Adrenal gland (tissue), 12 donors: ENCODE results near the gene GPSM3. TPM values are rescaled to one million over a fixed set of nuclear protein-coding genes. Genes with fewer than 3 reads are reported as not detected.
A peak's percentile ranks its signal among the peaks of the same experiment; 100 is the strongest.

Source experiments
- DNase-seq, 7 donors: peaks; one replicate each; pipeline ENCODE4 v3.0.0-alpha.2; 2019 to 2020
- H3K27ac ChIP-seq, 5 donors: fragments of 200-600 bp; sonication (generic) in 4 of 5; 1 replicate in 3 of 5; 2 replicates in 2 of 5; pipeline versions ENCODE4 v1.5.1 to v1.8.0; 2016 to 2020; ENCODE audit warnings: mild to moderate bottlenecking in 1 of 5
- H3K27me3 ChIP-seq: fragments of 200-600 bp; 2 replicates; pipeline ENCODE4 v1.8.0; 2021
- H3K36me3 ChIP-seq, 2 donors: fragments of 200-600 bp; replicated peaks in 1 of 2; 1 replicate in 1 of 2; 2 replicates in 1 of 2; pipeline versions ENCODE4 v1.5.1 to v1.8.0; 2018 to 2022
- H3K4me1 ChIP-seq, 2 donors: fragments of 200-600 bp; replicated peaks in 1 of 2; 1 replicate in 1 of 2; 2 replicates in 1 of 2; pipeline versions ENCODE4 v1.5.1 to v1.8.0; 2018 to 2021
- H3K4me3 ChIP-seq, 4 donors: fragments of 200-600 bp; sonication (generic) in 3 of 4; one replicate each; pipeline ENCODE4 v1.5.1; 2016 to 2018
- H3K9me3 ChIP-seq, 3 donors: fragments of 200-600 bp; sonication (generic) in 1 of 3; replicated peaks in 1 of 3; 1 replicate in 2 of 3; 2 replicates in 1 of 3; pipeline versions ENCODE4 v1.5.1 to v1.8.0; 2016 to 2021
- POLR2A ChIP-seq, 2 donors: fragments of 450-650 bp; IDR thresholded peaks; one replicate each; pipeline ENCODE4 v1.6.1; 2017; ENCODE audit warnings: antibody characterized with exemption in 2 of 2, mild to moderate bottlenecking in 2 of 2, moderate library complexity in 1 of 2
- WGBS, 4 donors: extraction: QIAGEN DNeasy Blood & Tissue Kit in 2 of 4; methylation state at CpG; one replicate each; pipeline versions ENCODE4 v1.1.5 to v1.1.7; 2013 to 2017; 5-methylcytosine and 5-hydroxymethylcytosine counted together
- intact Hi-C, 2 donors: fragments of 100-400 bp; cut with DNase I; formaldehyde crosslinking; loops; one replicate each; pipeline versions ENCODE4 v1.14.1 to v1.15.0; 2022 to 2023
- polyA plus RNA-seq, 3 donors: library from polyadenylated mRNA; stranded (reverse); fragments of 200-250 nt in 2 of 3; fragments of 350-450 nt in 1 of 3; fragmentation: Illumina TruSeq in 1 of 3; extraction: RNeasy Lipid Tissue Mini Kit (QIAGEN cat#74804) in 1 of 3; gene quantifications; one replicate each; pipeline ENCODE4 v1.2.3, GENCODE V29; 2013 to 2014
- total RNA-seq, 9 donors: library from RNA; depleted of rRNA in 4 of 9; stranded (reverse); fragments of >200 nt in 4 of 9; fragments of 120-200 nt in 1 of 9; fragmentation: NEBNext Ultra II Directional in 1 of 9; extraction: Animal tissue kit (Norgen Biotek cat#: 25700) in 1 of 9; gene quantifications; one replicate each; pipeline versions ENCODE4 v1.1.0 to v1.2.4, GENCODE V29; 2013 to 2023
- TF ChIP-seq, protein P1 (sequence below), 6 experiments: fragments of 450-650 bp in 4 of 6; fragments of 200-600 bp in 2 of 6; sonication (generic) in 1 of 6; IDR thresholded peaks; 1 replicate in 5 of 6; 2 replicates in 1 of 6; pipeline versions ENCODE4 v1.5.1 to v1.8.0; 2016 to 2021; ENCODE audit warnings: antibody characterized with exemption in 6 of 6, mild to moderate bottlenecking in 2 of 6, moderate library complexity in 1 of 6
- donor health status: healthy with polysubstance abuse.
- donor health status: Bipolar disorder and iron deficiency.
- donor health status: DM: yes; HTN: yes; CAD: no.
- donor health status: DM: no; HTN: no; CAD: no.
- donor health status: DM: no; HTN: no; CAD: no.
- donor health status: DM: yes; HTN: yes; CAD: no.

Gene GPSM3
- total and polyA plus RNA-seq, 12 donors = 3.8 to 40.3 (median 17.6) TPM

DNA sequence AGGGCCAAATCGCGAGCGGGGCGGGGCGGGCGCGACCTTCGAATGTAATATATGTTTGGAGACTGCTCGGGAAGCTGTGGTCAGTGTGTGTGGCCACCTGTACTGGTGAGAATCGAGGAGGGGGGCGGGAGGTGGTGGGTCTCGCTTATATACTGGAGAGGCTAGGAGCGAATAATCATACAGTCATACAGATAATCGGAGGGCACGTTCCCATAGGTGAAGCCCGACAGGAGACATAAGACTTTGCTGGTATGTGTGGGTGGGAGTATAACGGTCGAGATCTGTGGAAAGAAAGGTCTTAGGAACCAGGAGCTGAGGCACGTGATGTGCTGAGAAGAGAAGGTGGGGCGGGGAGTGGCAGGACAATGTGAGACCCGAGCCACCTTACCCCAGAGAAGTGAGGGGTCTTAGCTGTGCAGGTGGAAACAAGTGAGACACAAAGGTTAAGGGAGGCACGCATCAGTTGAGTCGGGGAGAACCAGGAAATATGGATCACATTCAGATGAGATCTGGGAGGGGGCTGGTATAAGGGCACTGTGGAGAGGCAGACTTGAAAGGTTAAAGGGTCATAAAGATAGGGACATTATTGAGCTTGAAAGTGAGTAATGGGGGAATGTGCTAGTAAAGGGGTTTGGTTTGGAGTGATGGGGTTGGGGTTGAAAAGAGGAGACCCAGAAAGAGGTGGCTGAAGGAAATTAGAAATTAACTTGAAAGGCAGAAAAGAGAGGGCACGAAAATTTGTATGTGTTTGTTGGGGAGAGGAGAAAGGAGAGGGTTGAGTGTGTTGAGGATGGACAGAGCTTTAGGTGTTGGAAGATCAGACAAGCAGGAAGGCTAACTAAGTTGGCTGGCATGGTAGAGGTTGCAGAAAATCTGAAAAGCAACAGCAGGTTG lies 13.6 kb downstream of the GPSM3 start:
- no peak for DNase-seq
- Histone ChIP-seq H3K27ac (peak overlapping the region in 4 of 5 donors; percentile 87 to 98 (median 94)), H3K4me1 (peaks cover 33 to 40% of the 10 kb centered on the region in 2 donors), H3K9me3 (no peaks in the 10 kb centered on the region), H3K36me3 (peaks cover 0 to 37% of the 10 kb centered on the region in 2 donors), H3K27me3 (no peaks in the 10 kb centered on the region), H3K4me3 (peak overlapping the region; percentile 32 to 84 (median 54))
- WGBS, 4 donors = 2 to 3% (median 3%) methylated on average over 22 to 24 of the region's 24 CpGs
- TF ChIP-seq, protein P1, sequence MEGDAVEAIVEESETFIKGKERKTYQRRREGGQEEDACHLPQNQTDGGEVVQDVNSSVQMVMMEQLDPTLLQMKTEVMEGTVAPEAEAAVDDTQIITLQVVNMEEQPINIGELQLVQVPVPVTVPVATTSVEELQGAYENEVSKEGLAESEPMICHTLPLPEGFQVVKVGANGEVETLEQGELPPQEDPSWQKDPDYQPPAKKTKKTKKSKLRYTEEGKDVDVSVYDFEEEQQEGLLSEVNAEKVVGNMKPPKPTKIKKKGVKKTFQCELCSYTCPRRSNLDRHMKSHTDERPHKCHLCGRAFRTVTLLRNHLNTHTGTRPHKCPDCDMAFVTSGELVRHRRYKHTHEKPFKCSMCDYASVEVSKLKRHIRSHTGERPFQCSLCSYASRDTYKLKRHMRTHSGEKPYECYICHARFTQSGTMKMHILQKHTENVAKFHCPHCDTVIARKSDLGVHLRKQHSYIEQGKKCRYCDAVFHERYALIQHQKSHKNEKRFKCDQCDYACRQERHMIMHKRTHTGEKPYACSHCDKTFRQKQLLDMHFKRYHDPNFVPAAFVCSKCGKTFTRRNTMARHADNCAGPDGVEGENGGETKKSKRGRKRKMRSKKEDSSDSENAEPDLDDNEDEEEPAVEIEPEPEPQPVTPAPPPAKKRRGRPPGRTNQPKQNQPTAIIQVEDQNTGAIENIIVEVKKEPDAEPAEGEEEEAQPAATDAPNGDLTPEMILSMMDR (IDR thresholded peaks at IDR 0.05) = no peak
- intact Hi-C loops = no loop called here

DNA sequence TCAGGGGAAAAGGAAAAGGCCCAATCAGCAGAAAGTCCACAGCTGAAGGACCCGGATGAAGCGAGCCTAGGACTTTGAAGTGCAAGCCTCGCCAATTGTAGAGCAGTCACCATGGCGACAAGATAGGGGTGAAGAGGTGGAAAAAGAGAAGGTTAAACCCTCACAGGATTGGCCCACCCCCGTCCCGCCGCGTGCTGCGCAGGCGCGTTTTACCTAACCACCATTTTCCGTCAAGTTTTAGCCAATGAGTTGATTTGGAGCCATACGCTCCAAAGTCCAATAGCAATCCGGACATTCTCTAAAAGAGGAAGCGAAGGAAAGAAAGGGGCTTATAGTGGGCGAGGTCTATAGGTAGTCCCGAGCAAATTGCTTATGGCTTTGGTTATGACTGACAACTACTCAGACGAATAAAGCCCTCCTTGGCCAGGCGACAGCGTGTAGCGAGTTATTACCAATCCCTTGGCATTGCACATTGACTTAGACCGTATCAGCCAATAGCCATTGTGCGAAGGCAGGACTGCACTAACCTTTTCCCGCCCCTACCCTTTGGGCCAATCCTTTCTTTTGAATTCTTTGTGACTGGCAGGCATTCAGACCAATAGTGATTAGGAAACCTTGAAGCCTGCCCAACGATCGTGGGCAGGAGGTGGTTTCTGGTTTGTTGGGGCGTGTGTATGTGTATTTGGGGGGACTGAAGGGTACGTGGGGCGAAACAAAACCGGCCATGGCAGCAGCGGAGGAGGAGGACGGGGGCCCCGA lies 14.5 kb downstream of the GPSM3 start, which contains the start of gene RNF5:
Gene RNF5 (plus strand): TSS at position 618 of the 759 bp plus-strand sequence. CDS start 107 bp downstream, at position 725.
- H3K4me1 ChIP-seq = peaks cover 33 to 42% of the 10 kb centered on the region in 2 donors
- peak; percentile 96 to 100 (median 99) for DNase-seq
- TF ChIP-seq POLR2A (IDR thresholded peaks at IDR 0.05) = peak in 1 of 2 donors; percentile 56
- TF ChIP-seq, protein P1 (IDR thresholded peaks at IDR 0.05) = no peak
- WGBS, 4 donors = 0 to 1% (median 0%) methylated on average over 33 of the region's 33 CpGs
- intact Hi-C loops = no loop called here
- H3K27me3 ChIP-seq = no peaks in the 10 kb centered on the region
- H3K36me3 ChIP-seq = peaks cover 0 to 31% of the 10 kb centered on the region in 2 donors
- peak within 1 kb of the TSS; percentile 32 to 84 (median 54) for H3K4me3 ChIP-seq
- no peaks in the 10 kb centered on the region for H3K9me3 ChIP-seq
- H3K27ac ChIP-seq = peak within 1 kb of the TSS; percentile 87 to 98 (median 94)

DNA sequence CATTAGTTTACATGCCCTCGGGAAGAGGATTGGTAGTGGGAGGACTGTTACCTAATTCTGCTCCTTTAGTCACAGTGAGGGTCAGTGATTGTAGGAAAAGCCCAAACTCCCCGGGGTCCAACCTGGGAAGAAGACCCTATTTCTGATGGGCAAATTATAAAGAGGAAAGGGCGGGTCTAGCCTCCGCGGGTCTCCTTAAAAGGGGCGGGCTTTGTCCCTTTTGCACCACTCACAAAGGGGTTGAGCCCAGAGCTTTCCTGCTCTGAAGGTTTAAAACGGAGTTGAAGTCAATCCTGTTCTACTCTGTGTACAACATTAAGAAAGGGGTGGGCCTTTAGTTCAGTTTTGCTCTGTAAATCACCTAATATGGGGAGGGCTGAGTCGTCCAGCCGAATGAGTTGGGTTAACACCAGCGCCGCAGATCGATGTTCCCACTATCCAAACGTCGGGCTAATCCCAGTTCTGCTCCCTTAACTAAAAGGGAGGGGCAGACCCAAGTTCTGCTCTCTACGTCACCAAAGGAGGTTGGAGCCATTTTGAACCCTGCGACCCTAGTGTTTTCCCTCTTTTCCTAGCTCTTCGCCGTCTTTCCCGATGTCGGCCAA lies 15.2 kb downstream of the GPSM3 start:
- Histone ChIP-seq H3K36me3 (peaks cover 0 to 24% of the 10 kb centered on the region in 2 donors), H3K9me3 (no peaks in the 10 kb centered on the region), H3K4me1 (peaks cover 33 to 46% of the 10 kb centered on the region in 2 donors), H3K27ac (peak overlapping the region; percentile 87 to 98 (median 94)), H3K4me3 (peak overlapping the region in 2 of 4 donors; percentile 4 to 84), H3K27me3 (no peaks in the 10 kb centered on the region)
- TF ChIP-seq, protein P1 (IDR thresholded peaks at IDR 0.05) = no peak
- TF ChIP-seq POLR2A (IDR thresholded peaks at IDR 0.05) = peak in 1 of 2 donors; percentile 40
- intact Hi-C loops = no loop called here
- WGBS, 4 donors = 0 to 1% (median 0%) methylated on average over 20 of the region's 20 CpGs
- DNase-seq = peak in 5 of 7 donors; percentile 34 to 70 (median 57)
